Breast epithelium (tissue), 4 donors: ENCODE results near the gene MT1M. TPM values are rescaled to one million over a fixed set of nuclear protein-coding genes. Genes with fewer than 3 reads are reported as not detected.

Source experiments
- DNase-seq, 2 donors: peaks; one replicate each; pipeline ENCODE4 v3.0.0-alpha.2; 2019; ENCODE audit warnings: low spot score in 2 of 2
- H3K27ac ChIP-seq, 2 donors: fragments of 200-600 bp; sonication (generic) in 1 of 2; one replicate each; pipeline ENCODE4 v1.5.1; 2016 to 2019; ENCODE audit warnings: mild to moderate bottlenecking in 1 of 2
- H3K27me3 ChIP-seq, 2 donors: fragments of 200-600 bp; sonication (generic) in 1 of 2; one replicate each; pipeline versions ENCODE4 v1.5.1 to v1.6.0; 2017 to 2019; ENCODE audit warnings: control low read depth in 1 of 2, mild to moderate bottlenecking in 1 of 2
- H3K36me3 ChIP-seq: fragments of 200-600 bp; one replicate; pipeline ENCODE4 v1.5.1; 2019
- H3K4me1 ChIP-seq, 2 donors: fragments of 200-600 bp; sonication (generic); one replicate each; pipeline ENCODE4 v1.5.1; 2016 to 2019; ENCODE audit warnings: control low read depth in 1 of 2
- H3K4me3 ChIP-seq, 3 donors: fragments of 200-600 bp; sonication (generic); 1 replicate in 2 of 3; 2 replicates in 1 of 3; pipeline ENCODE4 v1.5.1; 2016 to 2019; ENCODE audit warnings: mild to moderate bottlenecking in 3 of 3, moderate library complexity in 2 of 3
- H3K9me3 ChIP-seq, 2 donors: fragments of 200-600 bp; sonication (generic) in 1 of 2; one replicate each; pipeline ENCODE4 v1.5.1; 2016 to 2019; ENCODE audit warnings: control low read depth in 1 of 2
- POLR2A ChIP-seq: fragments of 450-650 bp; IDR thresholded peaks from one replicate; pipeline ENCODE4 v1.6.1; 2016; ENCODE audit warnings: antibody characterized with exemption, mild to moderate bottlenecking, moderate library complexity
- POLR2AphosphoS5 ChIP-seq, 3 donors: sonication (generic); formaldehyde crosslinking; IDR thresholded peaks; one replicate each; pipeline ENCODE4 v1.6.1; 2017; ENCODE audit warnings: antibody characterized with exemption in 3 of 3
- intact Hi-C: fragments of 100-400 bp; cut with DNase I; formaldehyde crosslinking; loops from one replicate; pipeline ENCODE4 v1.15.1; 2023; ENCODE audit warnings: low total_unique reads
- total RNA-seq, 3 donors: library from RNA; depleted of rRNA; stranded (reverse); fragments of >200 nt; gene quantifications; one replicate each; pipeline ENCODE4 v1.1.0, GENCODE V29; 2016
- TF ChIP-seq, protein P1 (sequence below), 3 donors: fragments of 450-650 bp; IDR thresholded peaks; one replicate each; pipeline ENCODE4 v1.5.1; 2016 to 2017; ENCODE audit warnings: antibody characterized with exemption in 3 of 3, mild to moderate bottlenecking in 3 of 3, moderate library complexity in 3 of 3

The MT1M gene
- total RNA-seq, 3 donors from 2014 or later = 42.9 to 120 (median 46.0) TPM

DNA sequence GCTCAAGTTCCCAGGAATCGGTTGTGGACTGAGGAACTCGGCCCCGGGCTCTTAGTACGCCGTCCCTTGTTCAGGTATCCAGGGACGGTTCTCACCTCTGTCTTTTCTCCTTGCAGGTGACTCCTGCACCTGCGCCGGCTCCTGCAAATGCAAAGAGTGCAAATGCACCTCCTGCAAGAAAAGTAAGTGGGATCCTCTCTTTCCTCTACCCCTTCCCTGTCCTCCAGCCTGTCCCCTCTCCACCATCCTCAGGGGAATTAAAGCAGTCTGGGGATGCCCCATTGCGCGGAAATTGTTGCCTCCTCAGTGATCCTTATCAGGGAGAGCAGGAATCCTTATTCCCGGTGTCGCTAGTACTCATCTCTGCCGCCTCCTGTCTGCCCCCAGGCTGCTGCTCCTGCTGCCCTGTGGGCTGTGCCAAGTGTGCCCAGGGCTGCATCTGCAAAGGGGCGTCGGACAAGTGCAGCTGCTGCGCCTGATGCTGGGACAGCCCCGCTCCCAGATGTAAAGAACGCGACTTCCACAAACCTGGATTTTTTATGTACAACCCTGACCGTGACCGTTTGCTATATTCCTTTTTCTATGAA, 23.5 kb upstream of the MT1M start:
- Histone ChIP-seq H3K36me3 (no peaks in the 10 kb centered on the region), H3K27ac (peak overlapping the region; percentile 96 to 99), H3K4me1 (peaks cover 18 to 19% of the 10 kb centered on the region in 2 donors), H3K9me3 (no peaks in the 10 kb centered on the region), H3K4me3 (peak overlapping the region; percentile 78 to 86 (median 83)), H3K27me3 (no peaks in the 10 kb centered on the region)
- intact Hi-C loops = no loop called here
- DNase-seq = no peak
- TF ChIP-seq, protein P1, sequence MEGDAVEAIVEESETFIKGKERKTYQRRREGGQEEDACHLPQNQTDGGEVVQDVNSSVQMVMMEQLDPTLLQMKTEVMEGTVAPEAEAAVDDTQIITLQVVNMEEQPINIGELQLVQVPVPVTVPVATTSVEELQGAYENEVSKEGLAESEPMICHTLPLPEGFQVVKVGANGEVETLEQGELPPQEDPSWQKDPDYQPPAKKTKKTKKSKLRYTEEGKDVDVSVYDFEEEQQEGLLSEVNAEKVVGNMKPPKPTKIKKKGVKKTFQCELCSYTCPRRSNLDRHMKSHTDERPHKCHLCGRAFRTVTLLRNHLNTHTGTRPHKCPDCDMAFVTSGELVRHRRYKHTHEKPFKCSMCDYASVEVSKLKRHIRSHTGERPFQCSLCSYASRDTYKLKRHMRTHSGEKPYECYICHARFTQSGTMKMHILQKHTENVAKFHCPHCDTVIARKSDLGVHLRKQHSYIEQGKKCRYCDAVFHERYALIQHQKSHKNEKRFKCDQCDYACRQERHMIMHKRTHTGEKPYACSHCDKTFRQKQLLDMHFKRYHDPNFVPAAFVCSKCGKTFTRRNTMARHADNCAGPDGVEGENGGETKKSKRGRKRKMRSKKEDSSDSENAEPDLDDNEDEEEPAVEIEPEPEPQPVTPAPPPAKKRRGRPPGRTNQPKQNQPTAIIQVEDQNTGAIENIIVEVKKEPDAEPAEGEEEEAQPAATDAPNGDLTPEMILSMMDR (IDR thresholded peaks at IDR 0.05) = no peak
- TF ChIP-seq POLR2AphosphoS5 (IDR thresholded peaks at IDR 0.05) = peak in 1 of 3 donors; percentile 67
- no peak for TF ChIP-seq POLR2A

DNA sequence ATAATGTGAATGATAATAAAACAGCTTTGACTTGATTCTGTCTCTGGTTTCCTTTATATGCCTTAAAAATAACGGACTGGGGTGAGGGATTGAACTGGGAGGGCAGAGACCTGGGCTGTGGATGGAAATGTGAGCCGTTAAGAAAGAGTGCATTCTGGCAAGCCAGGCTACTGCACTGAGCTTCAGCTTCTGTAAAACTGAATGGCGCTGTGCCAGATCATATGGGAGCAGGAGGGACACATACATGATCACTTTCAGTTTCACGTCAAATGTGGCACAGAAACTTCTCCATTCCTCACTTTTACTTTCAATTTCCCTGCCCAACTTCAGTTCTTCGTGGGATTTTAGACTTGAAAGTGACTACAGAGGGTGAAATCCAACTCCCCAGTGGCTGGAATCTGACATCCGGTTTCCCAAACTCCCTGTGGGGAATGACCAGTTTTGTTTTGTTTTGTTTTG, 23.0 kb upstream of the MT1M start:
- TF ChIP-seq, protein P1 (IDR thresholded peaks at IDR 0.05) = no peak
- TF ChIP-seq POLR2AphosphoS5 (IDR thresholded peaks at IDR 0.05) = peak in 2 of 3 donors; percentile 7 to 75
- TF ChIP-seq POLR2A = peak; percentile 11
- Histone ChIP-seq H3K9me3 (no peaks in the 10 kb centered on the region), H3K4me3 (peak overlapping the region; percentile 78 to 86 (median 83)), H3K4me1 (peaks cover 18 to 19% of the 10 kb centered on the region in 2 donors), H3K27ac (peak overlapping the region; percentile 96 to 99), H3K27me3 (no peaks in the 10 kb centered on the region), H3K36me3 (no peaks in the 10 kb centered on the region)
- DNase-seq = peak in 1 of 2 donors; percentile 60
- intact Hi-C loops = no loop called here

DNA sequence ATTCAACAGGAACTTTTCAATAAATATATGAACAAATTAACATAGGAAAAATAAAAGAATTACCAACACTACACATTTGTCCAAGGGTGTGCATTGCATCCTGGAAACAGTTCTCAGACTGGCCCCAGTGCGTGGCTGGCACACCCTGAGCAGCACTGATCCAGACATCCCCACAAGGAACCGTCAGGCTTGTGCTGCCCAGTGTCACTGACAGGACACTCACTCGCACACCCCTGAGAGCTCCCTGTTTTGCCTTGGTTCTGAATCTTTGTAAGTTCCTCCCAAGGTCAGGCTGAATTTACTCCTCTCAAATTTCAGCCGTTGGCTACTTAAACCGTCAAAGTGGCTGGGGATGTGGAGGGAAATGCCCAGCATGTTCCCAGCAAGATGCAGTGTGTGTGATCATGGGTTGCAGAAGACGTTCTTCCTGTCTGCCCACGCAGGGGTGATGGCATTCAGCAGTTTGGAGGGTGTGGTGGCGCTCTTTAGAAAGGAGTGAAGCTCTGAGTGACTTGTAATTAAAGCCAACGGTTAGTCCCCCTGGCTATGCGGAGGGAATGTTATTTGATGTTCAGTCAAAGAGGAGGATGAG, 22.3 kb upstream of the MT1M start:
- peak overlapping the region; percentile 78 to 86 (median 83) for H3K4me3 ChIP-seq
- no peaks in the 10 kb centered on the region for H3K27me3 ChIP-seq
- peaks cover 18 to 19% of the 10 kb centered on the region in 2 donors for H3K4me1 ChIP-seq
- intact Hi-C loops = no loop called here
- peak overlapping the region; percentile 96 to 99 for H3K27ac ChIP-seq
- H3K36me3 ChIP-seq = no peaks in the 10 kb centered on the region
- no peaks in the 10 kb centered on the region for H3K9me3 ChIP-seq
- peak in 1 of 2 donors; percentile 91 for DNase-seq
- TF ChIP-seq POLR2A = no peak
- TF ChIP-seq, protein P1 (IDR thresholded peaks at IDR 0.05) = no peak
- TF ChIP-seq POLR2AphosphoS5 (IDR thresholded peaks at IDR 0.05) = peak in 2 of 3 donors; percentile 77 to 91

DNA sequence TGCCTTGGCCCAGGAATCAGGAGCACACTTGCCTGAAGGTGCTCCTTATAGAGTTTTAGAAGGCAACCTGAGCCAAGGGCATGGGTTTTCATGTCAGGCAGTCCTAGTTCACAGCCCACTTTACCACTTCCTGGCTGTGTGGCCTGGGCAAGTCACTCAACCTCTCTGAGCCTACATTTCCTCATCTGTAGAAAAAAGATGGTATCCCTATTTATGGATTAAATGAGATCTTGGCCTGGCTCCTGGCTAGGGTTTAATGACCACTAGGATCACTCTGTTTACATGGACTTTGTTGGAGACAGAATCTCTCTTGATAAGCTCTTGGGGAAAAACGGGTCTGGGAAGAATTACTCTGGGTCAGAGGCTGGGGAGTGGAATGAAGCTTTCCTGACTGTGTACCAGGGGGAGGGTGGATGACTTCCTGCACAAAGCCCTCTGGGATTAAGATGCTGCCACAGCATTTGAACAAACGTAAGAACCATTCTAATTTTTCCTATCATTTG, 21.8 kb upstream of the MT1M start:
- Histone ChIP-seq H3K4me3 (peak overlapping the region; percentile 78 to 86 (median 83)), H3K27me3 (no peaks in the 10 kb centered on the region), H3K36me3 (no peaks in the 10 kb centered on the region), H3K9me3 (no peaks in the 10 kb centered on the region), H3K4me1 (peaks cover 15 to 17% of the 10 kb centered on the region in 2 donors), H3K27ac (peak overlapping the region; percentile 96 to 99)
- no peak for DNase-seq
- intact Hi-C loops = no loop called here
- TF ChIP-seq POLR2A (no peak), POLR2AphosphoS5 (IDR thresholded peaks at IDR 0.05) (no peak)
- TF ChIP-seq, protein P1 (IDR thresholded peaks at IDR 0.05) = no peak

DNA sequence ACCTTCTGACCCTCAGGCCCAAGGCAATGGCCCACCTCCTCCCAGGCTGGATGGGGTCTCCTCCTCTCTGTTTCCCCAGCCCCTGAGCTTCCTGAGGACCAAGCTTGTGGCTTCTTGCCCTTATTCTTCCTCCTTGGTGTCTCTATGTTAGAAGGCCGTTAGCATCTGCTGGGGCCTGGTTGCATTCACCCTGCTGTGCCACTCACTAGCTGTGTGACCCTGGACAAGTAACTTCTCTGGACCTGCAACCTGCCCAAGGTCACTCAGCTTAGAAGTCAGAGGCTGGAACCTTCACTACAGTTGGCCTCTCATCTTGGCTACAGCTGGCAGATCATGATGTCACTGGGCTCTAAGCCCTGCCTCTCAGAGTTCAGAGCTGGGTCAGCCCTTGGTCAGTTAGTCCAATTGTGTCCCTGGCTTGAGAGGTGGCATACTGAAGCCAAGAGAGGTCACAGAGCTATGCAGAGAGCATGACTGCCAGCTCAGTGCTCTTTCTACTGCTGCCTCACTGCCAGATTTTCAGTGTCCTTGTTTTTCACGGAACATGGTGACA, 21.1 kb upstream of the MT1M start:
- DNase-seq = no peak
- TF ChIP-seq POLR2AphosphoS5 (IDR thresholded peaks at IDR 0.05) = peak in 2 of 3 donors; percentile 33 to 53
- TF ChIP-seq POLR2A = no peak

More for the DNA sequence above, 21.1 kb upstream of the MT1M start:
- Histone ChIP-seq H3K27ac (peak overlapping the region; percentile 96 to 99), H3K4me1 (peaks cover 10 to 12% of the 10 kb centered on the region in 2 donors), H3K27me3 (no peaks in the 10 kb centered on the region), H3K36me3 (no peaks in the 10 kb centered on the region), H3K4me3 (peak overlapping the region in 2 of 3 donors; percentile 83 to 86), H3K9me3 (no peaks in the 10 kb centered on the region)
- intact Hi-C loops = no loop called here
